Stimulated activated CD8-positive, alpha-beta memory T cell treated with anti-CD3 and anti-CD28 coated beads, Interleukin-12 subunit alpha, Interleukin-12 subunit beta, amount 100 ng/mL, for 24 hours (primary cell): Measurements from ENCODE around the gene FYCO1.

ENCODE experiments used
- DNase-seq: peaks from one replicate; pipeline ENCODE4 v3.0.0-alpha.2; 2020; ENCODE audit errors: extremely low read depth

The FYCO1 gene

GRCh38 chr3:45943207-45943846, 52.3 kb downstream of the FYCO1 start, which contains the start of gene CXCR6:
Gene CXCR6, plus strand, starts transcription at chr3:45943464. Its CDS starts 3,018 bp downstream, at chr3:45946482.
- DNase-seq = no peak

GRCh38 chr3:45942051-45942825, 53.4 kb downstream of the FYCO1 start:
- no peak for DNase-seq

- DNase-seq = no peak
These were observed 54.8 kb downstream of the FYCO1 start for GRCh38 chr3:45940781-45941365.

GRCh38 chr3:45940004-45940780, 55.4 kb downstream of the FYCO1 start:
- no peak for DNase-seq

- no peak for DNase-seq
These were observed 56.3 kb downstream of the FYCO1 start for GRCh38 chr3:45939341-45939771.

GRCh38 chr3:45938864-45939263, 56.8 kb downstream of the FYCO1 start:
- DNase-seq = peak; percentile 69

GRCh38 chr3:45938043-45938435, 57.6 kb downstream of the FYCO1 start:
- DNase-seq = no peak

- no peak for DNase-seq
These were observed 58.2 kb downstream of the FYCO1 start for GRCh38 chr3:45937206-45938042.

- DNase-seq = no peak
These were observed 59.4 kb downstream of the FYCO1 start for GRCh38 chr3:45936261-45936660.

- no peak for DNase-seq
These were observed 62.0 kb downstream of the FYCO1 start for GRCh38 chr3:45933591-45933990.

- no peak for DNase-seq
These were observed 63.5 kb downstream of the FYCO1 start for GRCh38 chr3:45932112-45932511.

GRCh38 chr3:45931496-45931895, 64.1 kb downstream of the FYCO1 start:
- no peak for DNase-seq

GRCh38 chr3:45929042-45929679, 66.5 kb downstream of the FYCO1 start:
- peak; percentile 24 for DNase-seq

GRCh38 chr3:45927881-45928280, 67.7 kb downstream of the FYCO1 start:
- no peak for DNase-seq

GRCh38 chr3:45923755-45924154, 71.9 kb downstream of the FYCO1 start:
- no peak for DNase-seq

- DNase-seq = no peak
These were observed 72.6 kb downstream of the FYCO1 start for GRCh38 chr3:45922950-45923590.

GRCh38 chr3:45922039-45922326, 73.6 kb downstream of the FYCO1 start:
- DNase-seq = no peak

GRCh38 chr3:45921158-45922038, 74.2 kb downstream of the FYCO1 start:
- no peak for DNase-seq

GRCh38 chr3:45917146-45917898, 78.3 kb downstream of the FYCO1 start:
- DNase-seq = no peak
